Measurements from ENCODE around the gene SENP6. TPM values are rescaled to one million over a fixed set of nuclear protein-coding genes. Genes with fewer than 3 reads are reported as not detected.

Gene SENP6
- total RNA-seq, 2 donors from 2014 or later: 71.5 to 99.5 TPM

DNA sequence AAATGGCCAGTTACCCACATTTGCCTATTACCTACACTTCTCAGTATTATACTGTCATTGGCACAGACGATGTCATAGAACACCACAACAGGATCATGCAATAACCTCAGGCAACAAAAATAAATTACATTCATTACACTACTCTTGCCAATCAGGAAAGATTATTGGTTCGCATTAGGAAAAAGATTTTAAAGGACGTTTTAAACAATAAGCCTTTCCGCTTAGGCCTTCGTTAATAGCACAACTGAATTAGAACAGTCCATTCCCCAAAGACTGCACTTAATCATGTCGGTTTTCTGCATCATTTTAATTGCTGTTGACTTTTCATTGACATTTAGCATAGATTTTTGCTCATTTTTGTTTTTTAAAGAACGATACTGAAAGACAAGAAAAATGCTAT lies 912 bp upstream of the SENP6 start:
- Histone ChIP-seq H3K9me3 (no peaks in the 10 kb centered on the region), H3K4me3 (peak overlapping the region in 1 of 2 donors; percentile 84), H3K27ac (peak overlapping the region; percentile 95 to 99), H3K36me3 (no peaks in the 10 kb centered on the region), H3K4me1 (replicated peaks) (no peaks in the 10 kb centered on the region), H3K27me3 (replicated peaks; ENCODE audit: insufficient read depth) (no peaks in the 10 kb centered on the region)
- no peak for DNase-seq (ENCODE audit: low spot score)
- intact Hi-C loops (cut with DNase I): no loop called here
- 37% methylated on average over 7 of the region's 7 CpGs for WGBS
- TF ChIP-seq POLR2AphosphoS5 (IDR thresholded peaks at IDR 0.05) (no peak), POLR2A (IDR thresholded peaks at IDR 0.05) (no peak)
- TF ChIP-seq, protein P1, sequence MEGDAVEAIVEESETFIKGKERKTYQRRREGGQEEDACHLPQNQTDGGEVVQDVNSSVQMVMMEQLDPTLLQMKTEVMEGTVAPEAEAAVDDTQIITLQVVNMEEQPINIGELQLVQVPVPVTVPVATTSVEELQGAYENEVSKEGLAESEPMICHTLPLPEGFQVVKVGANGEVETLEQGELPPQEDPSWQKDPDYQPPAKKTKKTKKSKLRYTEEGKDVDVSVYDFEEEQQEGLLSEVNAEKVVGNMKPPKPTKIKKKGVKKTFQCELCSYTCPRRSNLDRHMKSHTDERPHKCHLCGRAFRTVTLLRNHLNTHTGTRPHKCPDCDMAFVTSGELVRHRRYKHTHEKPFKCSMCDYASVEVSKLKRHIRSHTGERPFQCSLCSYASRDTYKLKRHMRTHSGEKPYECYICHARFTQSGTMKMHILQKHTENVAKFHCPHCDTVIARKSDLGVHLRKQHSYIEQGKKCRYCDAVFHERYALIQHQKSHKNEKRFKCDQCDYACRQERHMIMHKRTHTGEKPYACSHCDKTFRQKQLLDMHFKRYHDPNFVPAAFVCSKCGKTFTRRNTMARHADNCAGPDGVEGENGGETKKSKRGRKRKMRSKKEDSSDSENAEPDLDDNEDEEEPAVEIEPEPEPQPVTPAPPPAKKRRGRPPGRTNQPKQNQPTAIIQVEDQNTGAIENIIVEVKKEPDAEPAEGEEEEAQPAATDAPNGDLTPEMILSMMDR (IDR thresholded peaks at IDR 0.05): no peak

DNA sequence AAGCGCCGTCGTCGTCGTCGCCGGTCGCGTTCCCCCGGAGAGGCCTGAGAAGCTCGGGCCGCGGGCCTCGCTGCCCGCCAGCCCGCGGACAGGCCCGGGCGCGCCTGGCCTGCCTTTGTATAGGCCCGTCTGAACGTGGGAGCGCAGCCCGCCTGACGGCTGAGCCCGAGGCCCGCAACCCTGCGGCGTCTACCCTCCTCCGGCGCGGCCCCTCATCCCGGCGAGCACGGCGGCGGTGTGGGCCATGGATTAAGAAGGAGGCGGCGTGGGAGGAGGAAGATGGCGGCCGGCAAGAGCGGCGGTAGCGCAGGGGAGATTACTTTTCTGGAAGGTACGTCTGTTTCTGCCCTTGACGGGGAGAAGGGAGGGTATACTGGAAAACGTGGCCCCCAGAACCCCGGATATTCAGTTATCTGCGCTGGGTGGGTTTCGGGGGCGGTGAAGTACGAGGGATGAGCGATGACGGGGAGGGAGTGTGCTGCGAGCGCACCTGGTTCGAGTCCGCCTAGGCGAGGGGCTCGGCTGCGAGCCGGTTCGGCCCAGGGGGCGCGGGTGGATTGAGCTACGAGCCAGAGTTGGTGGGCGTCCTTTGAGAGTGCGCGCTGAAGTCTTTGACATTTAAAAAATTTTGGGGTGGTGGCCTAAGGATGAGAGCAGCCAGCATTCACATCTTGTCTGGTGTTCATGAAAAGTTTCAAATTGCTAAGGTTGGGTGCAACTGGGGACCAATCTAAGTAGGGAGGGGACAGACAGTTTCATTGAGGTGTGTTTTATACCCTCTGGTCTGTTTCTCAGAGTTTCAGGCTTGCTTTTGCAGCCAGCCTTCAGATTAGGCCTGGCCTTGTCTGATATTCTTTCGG lies 796 bp downstream of the SENP6 start:
- H3K9me3 ChIP-seq: no peaks in the 10 kb centered on the region
- H3K4me1 ChIP-seq (replicated peaks): peaks cover 2% of the 10 kb centered on the region
- DNase-seq (ENCODE audit: low spot score): peak; percentile 28
- peak overlapping the region; percentile 84 to 88 for H3K4me3 ChIP-seq
- H3K27ac ChIP-seq: peak overlapping the region; percentile 95 to 99
- WGBS: under 1% methylated on average over 61 of the region's 70 CpGs
- no peaks in the 10 kb centered on the region for H3K27me3 ChIP-seq (replicated peaks; ENCODE audit: insufficient read depth)
- TF ChIP-seq POLR2AphosphoS5 (IDR thresholded peaks at IDR 0.05): no peak
- TF ChIP-seq, protein P1 (IDR thresholded peaks at IDR 0.05): no peak
- TF ChIP-seq POLR2A (IDR thresholded peaks at IDR 0.05): no peak
- intact Hi-C loops (cut with DNase I): no loop called here
- H3K36me3 ChIP-seq: no peaks in the 10 kb centered on the region

DNA sequence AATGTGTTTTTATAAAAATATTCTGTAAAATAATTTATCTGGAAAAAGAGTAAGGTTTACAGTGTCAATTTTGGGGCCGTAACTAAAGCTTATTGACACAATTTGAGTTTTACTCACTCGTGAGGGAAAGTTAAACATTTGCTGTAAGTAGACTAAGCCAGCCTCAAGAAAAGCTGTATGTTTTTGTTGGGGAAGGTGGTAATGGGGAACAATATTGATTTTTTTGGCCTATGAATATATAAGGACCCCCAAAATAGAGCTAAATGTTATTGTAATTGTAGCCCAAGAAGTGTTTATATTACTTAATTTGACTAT lies 1.4 kb downstream of the SENP6 start:
- Histone ChIP-seq H3K27me3 (replicated peaks; ENCODE audit: insufficient read depth) (no peaks in the 10 kb centered on the region), H3K36me3 (no peaks in the 10 kb centered on the region), H3K4me3 (peak overlapping the region; percentile 84 to 88), H3K9me3 (no peaks in the 10 kb centered on the region), H3K4me1 (replicated peaks) (peaks cover 5% of the 10 kb centered on the region), H3K27ac (peak overlapping the region; percentile 95 to 99)
- TF ChIP-seq POLR2A (IDR thresholded peaks at IDR 0.05) (no peak), POLR2AphosphoS5 (IDR thresholded peaks at IDR 0.05) (no peak)
- TF ChIP-seq, protein P1 (IDR thresholded peaks at IDR 0.05): no peak
- 0% methylated on average over 2 of the region's 2 CpGs for WGBS
- intact Hi-C loops (cut with DNase I): no loop called here
- no peak for DNase-seq (ENCODE audit: low spot score)

DNA sequence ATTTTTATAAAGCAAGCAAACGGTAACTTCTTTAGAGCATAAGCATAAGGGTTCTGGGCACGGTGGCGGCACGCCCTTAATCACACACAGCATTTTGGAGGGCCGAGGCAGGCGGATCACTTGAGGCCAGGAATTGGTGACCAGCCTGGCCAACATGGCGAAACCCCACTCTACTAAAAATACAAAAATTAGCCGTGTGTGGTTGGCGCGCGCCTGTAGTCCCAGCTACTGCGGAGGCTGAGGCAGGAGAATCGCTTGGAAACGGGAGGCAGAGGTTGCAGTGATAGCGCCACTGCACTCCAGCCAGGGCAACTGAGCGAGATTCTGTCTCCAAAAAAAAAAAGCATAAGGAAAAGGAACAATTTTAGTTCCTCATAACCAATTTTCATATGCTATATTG lies 2.6 kb downstream of the SENP6 start:
- Histone ChIP-seq H3K27me3 (replicated peaks; ENCODE audit: insufficient read depth) (no peaks in the 10 kb centered on the region), H3K4me3 (no peak overlapping the region), H3K27ac (no peak overlapping the region), H3K4me1 (replicated peaks) (peaks cover 8% of the 10 kb centered on the region), H3K36me3 (no peaks in the 10 kb centered on the region), H3K9me3 (no peaks in the 10 kb centered on the region)
- no peak for TF ChIP-seq POLR2A (IDR thresholded peaks at IDR 0.05)
- no peak for TF ChIP-seq POLR2AphosphoS5 (IDR thresholded peaks at IDR 0.05)
- TF ChIP-seq, protein P1 (IDR thresholded peaks at IDR 0.05): no peak
- no peak for DNase-seq (ENCODE audit: low spot score)
- 92% methylated on average over 16 of the region's 16 CpGs for WGBS
- intact Hi-C loops (cut with DNase I): no loop called here

DNA sequence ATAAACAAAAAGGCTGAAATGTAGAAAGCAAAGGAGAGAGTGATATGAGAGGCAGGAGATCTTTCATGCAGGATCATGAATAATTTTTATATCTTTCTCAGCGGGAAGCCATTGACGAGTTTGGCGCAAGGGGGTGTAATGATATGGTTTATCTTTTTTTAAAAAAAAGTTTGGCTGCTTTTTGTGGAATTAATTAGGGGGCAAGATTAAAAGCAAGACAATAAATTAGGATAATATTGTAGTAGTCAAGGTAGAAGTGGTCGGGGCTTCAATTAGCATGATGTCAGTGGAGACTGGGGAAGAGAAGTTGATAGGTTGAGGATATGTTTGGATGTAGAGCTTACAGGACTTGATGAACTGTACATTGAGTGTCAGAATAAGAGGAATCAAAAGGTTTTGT lies 4.0 kb downstream of the SENP6 start:
- WGBS: 94% methylated on average over 4 of the region's 4 CpGs
- intact Hi-C loops (cut with DNase I): no loop called here
- H3K4me1 ChIP-seq (replicated peaks): peaks cover 12% of the 10 kb centered on the region

More for the DNA sequence above, 4.0 kb downstream of the SENP6 start:
- Histone ChIP-seq H3K4me3 (no peak overlapping the region), H3K27ac (no peak overlapping the region), H3K36me3 (no peaks in the 10 kb centered on the region), H3K27me3 (replicated peaks; ENCODE audit: insufficient read depth) (no peaks in the 10 kb centered on the region), H3K9me3 (no peaks in the 10 kb centered on the region)
- TF ChIP-seq POLR2A (IDR thresholded peaks at IDR 0.05) (no peak), POLR2AphosphoS5 (IDR thresholded peaks at IDR 0.05) (no peak)
- TF ChIP-seq, protein P1 (IDR thresholded peaks at IDR 0.05): no peak
- DNase-seq (ENCODE audit: low spot score): no peak

All from prostate gland (tissue), 2 donors.